NB4 (cell line): ENCODE results near the gene SDHB.

Experiments
- DNase-seq: peaks from one replicate; pipeline ENCODE4 v3.0.0; 2010; ENCODE audit warnings: low read depth
- H3K4me3 ChIP-seq: one replicate; pipeline ENCODE4 v1.5.1; 2011; ENCODE audit warnings: mild to moderate bottlenecking, low read depth, low read length, moderate library complexity
- MYC ChIP-seq: IDR thresholded peaks from 2 replicates; pipeline ENCODE4 v1.6.1; 2011; ENCODE audit warnings: low read depth, low read length
- POLR2A ChIP-seq: IDR thresholded peaks from 2 replicates; pipeline ENCODE4 v1.6.1; 2011; ENCODE audit warnings: mild to moderate bottlenecking; ENCODE audit not compliant: insufficient read length; ENCODE audit errors: extremely low read depth
- TF ChIP-seq, protein P1 (sequence below): IDR thresholded peaks from one replicate; pipeline ENCODE4 v1.5.1; 2012; ENCODE audit warnings: low read depth, low read length
- TF ChIP-seq, protein P2 (sequence below): IDR thresholded peaks from 2 replicates; pipeline ENCODE4 v1.6.1; 2011; ENCODE audit warnings: low read depth, low read length

Gene SDHB

DNA sequence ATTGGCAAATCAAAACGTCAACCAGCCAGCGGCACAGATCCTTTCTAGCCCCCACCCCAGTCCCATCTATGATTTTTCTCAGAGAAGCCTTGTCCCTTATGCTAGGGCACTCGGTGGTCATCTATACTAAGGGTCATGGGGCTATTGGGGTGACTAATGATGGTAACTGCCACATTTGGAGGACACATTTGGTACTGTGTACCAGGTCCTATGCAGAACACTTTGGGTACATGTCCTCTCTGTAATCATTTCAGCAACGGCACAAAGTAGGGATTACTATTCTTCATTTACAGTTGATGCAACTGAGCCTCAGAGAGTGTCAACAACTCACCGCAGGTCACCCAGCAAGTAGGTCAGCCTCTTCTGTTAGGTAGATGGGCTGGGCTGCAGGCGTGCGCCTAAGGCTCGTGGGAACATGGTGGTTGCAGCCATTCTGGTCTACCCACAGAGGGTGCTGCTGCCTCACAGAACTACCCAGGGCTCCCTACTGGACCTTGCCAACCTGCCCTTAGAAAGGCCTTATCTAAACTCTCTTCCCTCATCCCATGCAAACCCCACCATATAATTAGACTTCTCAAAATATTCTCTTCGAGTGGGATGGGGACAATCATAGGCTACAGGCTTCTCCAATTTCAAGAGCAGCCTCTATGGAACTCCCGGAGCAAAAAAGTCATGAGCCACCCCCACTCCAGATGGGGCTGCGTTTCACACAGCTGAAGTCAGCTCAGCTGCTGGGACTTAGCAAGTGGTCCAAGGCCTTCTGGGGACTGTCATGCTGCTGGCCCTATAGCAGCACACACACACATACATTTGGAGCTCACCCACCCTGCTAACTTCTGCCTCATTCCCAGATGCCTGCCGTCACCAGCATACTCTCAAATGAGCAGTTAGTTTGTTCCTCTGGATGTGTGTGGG lies 5.8 kb upstream of the SDHB start:
- DNase-seq = peak; percentile 90
- no peak overlapping the region for H3K4me3 ChIP-seq
- no peak for TF ChIP-seq POLR2A
- TF ChIP-seq, protein P1, sequence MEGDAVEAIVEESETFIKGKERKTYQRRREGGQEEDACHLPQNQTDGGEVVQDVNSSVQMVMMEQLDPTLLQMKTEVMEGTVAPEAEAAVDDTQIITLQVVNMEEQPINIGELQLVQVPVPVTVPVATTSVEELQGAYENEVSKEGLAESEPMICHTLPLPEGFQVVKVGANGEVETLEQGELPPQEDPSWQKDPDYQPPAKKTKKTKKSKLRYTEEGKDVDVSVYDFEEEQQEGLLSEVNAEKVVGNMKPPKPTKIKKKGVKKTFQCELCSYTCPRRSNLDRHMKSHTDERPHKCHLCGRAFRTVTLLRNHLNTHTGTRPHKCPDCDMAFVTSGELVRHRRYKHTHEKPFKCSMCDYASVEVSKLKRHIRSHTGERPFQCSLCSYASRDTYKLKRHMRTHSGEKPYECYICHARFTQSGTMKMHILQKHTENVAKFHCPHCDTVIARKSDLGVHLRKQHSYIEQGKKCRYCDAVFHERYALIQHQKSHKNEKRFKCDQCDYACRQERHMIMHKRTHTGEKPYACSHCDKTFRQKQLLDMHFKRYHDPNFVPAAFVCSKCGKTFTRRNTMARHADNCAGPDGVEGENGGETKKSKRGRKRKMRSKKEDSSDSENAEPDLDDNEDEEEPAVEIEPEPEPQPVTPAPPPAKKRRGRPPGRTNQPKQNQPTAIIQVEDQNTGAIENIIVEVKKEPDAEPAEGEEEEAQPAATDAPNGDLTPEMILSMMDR = peak; percentile 89
- TF ChIP-seq, protein P2, sequence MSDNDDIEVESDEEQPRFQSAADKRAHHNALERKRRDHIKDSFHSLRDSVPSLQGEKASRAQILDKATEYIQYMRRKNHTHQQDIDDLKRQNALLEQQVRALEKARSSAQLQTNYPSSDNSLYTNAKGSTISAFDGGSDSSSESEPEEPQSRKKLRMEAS = peak; percentile 42

GRCh38 chr1:17056551-17056950 lies 2.7 kb upstream of the SDHB start:
- DNase-seq = no peak
- no peak overlapping the region for H3K4me3 ChIP-seq
- TF ChIP-seq, protein P1 = no peak
- TF ChIP-seq, protein P2 = no peak
- TF ChIP-seq POLR2A (no peak), MYC (no peak)

- H3K4me3 ChIP-seq = no peak overlapping the region
- no peak for DNase-seq
- TF ChIP-seq, protein P1 = no peak
- TF ChIP-seq POLR2A = no peak
- TF ChIP-seq, protein P2 = no peak
- TF ChIP-seq MYC = no peak
Measured at GRCh38 chr1:17055801-17056200, 2.0 kb upstream of the SDHB start.

GRCh38 chr1:17053086-17053684 lies 647 bp downstream of the SDHB start:
- no peak for DNase-seq
- TF ChIP-seq POLR2A (no peak), MYC (no peak)
- TF ChIP-seq, protein P1 = no peak
- TF ChIP-seq, protein P2 = no peak

DNA sequence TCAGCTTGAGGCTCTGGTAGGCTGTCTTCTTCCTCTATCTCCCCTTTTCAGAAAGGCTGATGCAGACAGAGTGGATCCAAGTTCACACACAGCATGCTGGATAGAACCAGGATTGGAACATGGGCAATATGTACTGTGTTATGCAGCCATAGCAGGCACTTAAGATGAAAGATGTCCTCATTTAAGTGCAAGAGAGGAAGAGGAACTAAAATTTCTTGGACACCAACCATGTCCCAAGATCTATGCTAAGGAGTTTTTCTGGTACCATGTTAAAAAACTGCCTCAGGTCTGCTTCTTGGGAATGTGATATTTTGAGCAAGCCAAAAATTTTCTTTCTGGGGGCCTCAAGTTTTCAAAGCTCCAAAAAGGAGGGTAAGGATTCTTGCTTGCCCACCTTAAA lies 1.2 kb downstream of the SDHB start:
- H3K4me3 ChIP-seq = peak overlapping the region; percentile 99
- no peak for TF ChIP-seq MYC
- TF ChIP-seq POLR2A = no peak
- TF ChIP-seq, protein P2 = no peak
- TF ChIP-seq, protein P1 = no peak
- DNase-seq = no peak

More at GRCh38 chr1:17053086-17053684, 647 bp downstream of the SDHB start:
- H3K4me3 ChIP-seq = peak overlapping the region; percentile 99
